RPMI7951 (cell line): ENCODE results near the gene PCSK1. TPM values are rescaled to one million over a fixed set of nuclear protein-coding genes. Genes with fewer than 3 reads are reported as not detected.
A peak's percentile ranks its signal among the peaks of the same experiment; 100 is the strongest.
"Not testable (repeated sequence)": the region's sequence is repeated elsewhere in the genome, so short reads cannot be mapped to it uniquely, and the experiment has no call there.

Experiments used
- DNase-seq: peaks from one replicate; pipeline ENCODE4 v3.0.0-alpha.2; 2012; ENCODE audit warnings: low read depth
- total RNA-seq: library from RNA; depleted of rRNA; stranded (reverse); fragments of >200 nt; shearing (Covaris generic); gene quantifications from 2 replicates; pipeline ENCODE4 v1.2.3, GENCODE V29; 2014

Gene PCSK1
- total RNA-seq, 1 experiment from 2014 or later = 4.6 TPM

DNA sequence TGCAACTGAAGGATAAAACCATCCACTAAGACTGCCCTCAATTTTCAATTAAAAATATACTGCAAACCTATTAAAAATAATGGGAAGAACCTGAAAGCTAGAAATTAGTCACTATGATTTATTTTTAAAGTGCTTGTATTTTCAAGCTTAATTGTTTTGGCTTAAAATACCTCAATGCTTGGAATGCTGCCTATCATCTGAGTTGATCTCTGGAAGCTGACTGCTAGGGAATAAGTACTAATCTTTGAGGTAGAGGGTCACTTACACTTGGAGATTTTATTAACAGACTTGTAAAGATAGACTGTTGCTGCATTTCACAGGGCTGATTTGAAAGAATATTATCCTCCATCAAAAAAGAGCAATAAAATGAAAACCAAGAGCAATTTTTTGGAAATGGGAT is 6.2 kb downstream of the PCSK1 start:
- DNase-seq = peak; percentile 22

DNA sequence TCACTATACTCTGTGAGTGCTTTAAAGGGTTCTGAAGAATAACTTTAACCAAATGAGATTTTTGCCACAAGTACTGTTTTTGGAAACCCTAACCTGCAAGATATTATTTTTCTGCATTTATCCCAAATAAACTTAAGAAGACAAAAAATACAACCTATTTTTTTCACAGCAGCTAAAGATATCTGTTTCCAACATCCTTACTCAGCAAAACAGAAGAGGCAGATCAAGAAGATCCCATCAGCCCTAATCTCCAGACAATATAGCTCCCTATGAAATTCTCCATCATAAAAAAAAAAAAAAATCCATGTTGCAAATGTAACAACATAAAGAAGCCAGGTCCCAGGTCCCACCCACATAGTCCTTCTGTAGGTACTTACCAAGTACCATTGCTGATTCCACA is 7.6 kb downstream of the PCSK1 start:
- DNase-seq = no peak

DNA sequence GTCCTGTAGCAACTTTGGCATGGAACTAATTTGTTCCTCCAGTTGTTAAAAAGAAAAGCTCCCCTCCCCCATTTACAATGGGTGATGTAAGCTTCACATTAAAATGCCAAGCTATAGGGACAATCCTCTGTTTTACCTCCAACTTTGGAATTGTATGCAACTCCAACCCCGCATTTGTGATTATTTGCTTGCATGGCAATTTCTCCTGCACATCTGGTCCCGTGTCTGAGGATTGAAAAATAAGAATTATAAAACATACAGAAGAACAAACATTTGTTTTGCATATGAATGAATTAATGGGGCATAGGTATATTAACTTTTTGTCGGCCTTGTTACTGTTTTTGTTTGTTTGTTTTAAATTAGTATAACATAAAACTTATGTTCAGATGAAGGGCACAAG is 17.2 kb downstream of the PCSK1 start:
- no peak for DNase-seq

DNA sequence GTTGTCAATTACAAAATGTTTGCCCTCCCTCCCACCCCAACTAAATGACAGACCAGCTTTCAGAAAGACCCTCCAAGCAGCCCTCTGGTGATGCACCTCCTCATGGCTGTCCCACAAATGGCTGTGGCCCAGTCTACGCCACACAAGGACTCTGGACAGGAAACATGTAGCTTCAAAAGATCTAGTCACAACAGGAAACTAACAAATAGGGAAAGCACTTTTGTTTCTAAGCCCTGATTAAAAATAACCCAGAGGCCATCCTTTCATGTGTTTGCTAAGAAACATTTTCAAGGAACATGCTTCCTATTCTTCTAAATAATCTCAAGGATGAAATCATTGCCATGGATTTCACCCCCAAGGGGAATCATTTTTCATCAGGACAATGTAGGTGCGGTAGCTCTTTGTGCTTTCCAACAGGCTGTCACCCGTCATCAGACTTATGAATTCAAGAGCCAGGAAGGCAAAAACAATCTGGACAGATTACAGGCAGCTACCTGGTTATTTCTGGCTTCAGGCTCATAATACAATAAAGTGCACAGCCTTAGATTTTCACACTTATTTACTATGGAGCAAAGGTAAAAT is 20.1 kb downstream of the PCSK1 start:
- no peak for DNase-seq

DNA sequence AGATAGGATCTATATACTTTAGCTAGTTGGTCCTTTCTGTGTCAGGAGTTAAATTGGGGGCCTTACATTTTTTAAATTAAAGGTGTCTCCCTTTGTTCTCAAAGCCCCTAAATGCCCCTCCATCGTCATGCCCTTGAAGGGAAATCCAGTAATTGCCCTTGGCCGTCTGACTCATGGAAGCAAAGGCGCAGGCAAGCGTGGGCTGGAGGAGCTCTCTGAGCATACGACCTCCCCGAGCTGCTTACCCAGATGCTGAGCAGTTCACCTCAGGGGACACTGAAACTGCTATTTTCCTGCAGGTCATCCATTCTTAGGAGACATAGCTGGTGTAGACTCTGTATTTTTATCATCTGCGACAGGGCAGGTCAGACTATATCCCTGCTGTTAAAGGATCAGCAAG is 23.0 kb downstream of the PCSK1 start:
- peak; percentile 13 for DNase-seq

DNA sequence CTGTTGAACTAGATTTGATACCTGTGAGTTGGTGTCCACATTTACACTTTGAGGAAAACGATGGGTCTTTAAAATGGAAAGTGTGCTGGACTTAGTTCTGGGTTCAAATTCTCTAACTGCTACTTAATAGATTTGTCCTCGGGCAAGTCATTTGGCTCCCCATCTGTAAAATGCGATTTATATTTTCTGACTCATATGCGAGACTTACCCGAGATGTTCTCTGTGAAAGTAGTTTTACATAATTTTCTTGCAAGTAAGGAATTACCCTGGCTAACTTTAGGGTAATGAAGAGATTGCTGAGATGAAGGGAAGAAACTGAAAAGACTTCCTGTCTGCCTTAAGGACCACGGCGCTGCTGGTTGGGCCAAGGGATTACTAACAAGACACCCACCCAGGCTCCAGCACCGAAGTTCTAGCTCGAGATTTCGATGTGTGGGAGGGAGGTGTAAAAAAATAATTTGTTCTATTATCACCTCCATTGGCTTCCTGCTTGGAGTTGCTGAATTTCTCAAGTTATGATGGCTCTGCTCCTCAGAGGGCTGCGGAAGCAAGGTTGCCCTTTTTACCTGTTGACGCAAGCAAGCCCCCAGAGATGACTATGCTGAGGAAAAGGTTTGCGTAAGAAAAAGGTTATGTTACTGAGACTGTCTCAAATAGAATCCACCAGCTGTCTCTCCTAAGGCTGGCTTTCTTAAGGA is 24.1 kb downstream of the PCSK1 start:
- DNase-seq = peak; percentile 21

DNA sequence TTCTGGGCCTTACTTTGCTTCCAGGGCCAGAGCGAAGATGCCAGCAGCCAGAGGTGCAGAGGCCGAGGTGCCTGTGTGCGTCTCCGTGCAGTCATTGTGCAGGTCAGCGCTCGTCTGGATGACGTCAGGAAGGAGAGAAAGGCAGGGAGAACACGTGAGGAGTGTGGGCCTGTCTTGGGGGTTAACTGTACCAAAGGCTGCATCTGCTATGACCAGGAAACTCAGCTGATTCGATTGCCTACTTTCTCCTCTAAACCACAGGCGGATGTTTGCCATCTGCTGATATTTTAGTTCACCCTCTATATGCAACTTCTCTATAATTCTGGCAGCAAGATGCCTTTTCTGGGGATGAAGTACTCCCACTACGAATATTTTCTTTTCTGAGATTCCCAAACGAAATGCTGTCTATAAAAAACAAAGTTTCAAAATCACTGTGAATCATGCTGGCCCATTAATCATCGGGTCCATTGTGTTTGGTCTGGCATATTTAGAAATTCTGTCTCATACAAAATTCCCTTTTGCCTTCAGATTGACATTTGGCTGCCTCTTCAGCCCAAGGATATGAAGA is 24.8 kb downstream of the PCSK1 start:
- DNase-seq = peak; percentile 80

DNA sequence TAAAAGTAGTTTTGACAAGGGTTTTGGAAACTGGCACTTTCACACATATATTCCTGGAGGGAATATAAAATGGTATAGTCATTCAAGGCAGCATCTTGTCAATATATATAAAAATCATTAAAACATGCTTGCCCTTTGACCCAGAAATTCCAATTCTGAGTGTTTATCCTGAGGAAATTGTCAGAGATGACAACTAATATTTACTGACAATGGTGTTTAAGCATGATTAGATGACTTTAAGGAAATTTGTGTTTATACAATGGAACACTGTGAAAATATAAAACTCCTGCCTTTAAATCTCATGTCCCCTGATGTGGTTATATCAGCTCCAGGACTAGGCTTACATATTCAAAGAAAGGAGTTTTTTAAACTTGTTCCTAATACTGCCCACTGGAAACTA is 25.6 kb downstream of the PCSK1 start:
- DNase-seq = no peak

DNA sequence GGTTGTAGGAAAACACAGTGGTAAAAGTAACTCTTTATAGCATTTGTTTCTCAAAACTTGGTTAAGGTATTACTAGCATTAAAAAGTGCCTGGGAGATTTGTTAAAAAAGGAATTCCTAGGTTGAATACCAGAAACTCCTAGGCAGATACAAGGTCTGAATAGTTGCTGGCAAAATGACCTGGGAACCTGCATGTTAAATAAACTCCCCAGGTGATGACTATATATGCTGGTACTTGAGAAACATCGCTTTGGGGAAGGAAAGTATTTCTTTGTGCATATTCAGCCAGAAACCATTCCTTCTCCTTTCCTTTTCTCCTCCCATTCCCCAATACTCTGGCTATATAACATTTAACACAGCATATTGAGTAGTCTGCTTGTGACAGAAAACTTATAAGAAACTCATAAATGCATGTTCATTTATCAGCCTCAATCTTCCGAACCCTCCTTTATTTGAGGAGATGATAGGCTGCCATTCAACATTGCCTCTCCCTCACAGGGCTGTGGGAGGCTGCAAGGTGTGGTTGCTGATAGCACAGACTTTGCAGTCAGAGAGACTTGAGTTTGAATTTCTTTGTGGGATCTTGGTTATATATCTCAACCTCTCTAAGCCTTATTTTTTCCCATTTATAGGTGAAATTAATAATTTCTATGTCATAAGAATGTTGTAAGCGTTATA is 28.7 kb downstream of the PCSK1 start:
- no peak for DNase-seq

DNA sequence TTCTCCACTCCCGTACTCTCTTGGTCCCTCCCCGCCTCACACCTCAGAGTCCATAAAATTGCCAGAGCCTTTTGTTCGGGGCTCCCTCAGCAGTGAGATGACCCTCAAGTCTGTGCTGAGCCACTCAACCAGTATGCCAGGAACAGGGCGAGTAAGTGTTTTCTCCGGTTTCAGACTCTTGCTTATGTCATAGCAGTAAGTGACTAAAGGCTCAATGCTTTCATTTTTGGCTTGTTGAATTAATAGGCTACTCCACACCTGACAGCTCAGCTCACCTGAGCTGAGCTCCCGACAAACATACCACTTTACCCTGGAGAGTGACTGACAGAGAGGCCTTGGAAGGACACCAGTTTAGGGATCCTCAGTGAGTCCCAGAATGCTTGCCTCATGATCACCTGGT is 30.5 kb downstream of the PCSK1 start:
- DNase-seq = no peak

DNA sequence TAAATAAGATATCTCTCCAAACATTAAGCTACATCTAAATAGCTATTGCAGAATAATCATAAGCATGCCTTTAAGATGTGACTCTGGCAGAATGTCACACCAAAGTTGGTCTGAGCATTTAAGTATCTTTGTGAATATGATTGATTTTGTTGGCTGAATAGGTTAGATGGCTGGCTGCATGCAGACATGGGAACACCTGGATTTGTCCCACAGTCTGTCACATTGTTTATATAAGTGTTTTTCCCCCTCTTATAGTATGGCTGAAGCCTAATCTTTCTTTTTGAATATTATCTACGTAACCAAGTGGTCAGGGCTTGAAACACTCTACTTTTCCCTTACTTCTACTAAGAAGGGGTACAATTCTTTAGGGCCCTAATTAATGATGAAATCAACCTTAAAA is 36.2 kb downstream of the PCSK1 start:
- no peak for DNase-seq

DNA sequence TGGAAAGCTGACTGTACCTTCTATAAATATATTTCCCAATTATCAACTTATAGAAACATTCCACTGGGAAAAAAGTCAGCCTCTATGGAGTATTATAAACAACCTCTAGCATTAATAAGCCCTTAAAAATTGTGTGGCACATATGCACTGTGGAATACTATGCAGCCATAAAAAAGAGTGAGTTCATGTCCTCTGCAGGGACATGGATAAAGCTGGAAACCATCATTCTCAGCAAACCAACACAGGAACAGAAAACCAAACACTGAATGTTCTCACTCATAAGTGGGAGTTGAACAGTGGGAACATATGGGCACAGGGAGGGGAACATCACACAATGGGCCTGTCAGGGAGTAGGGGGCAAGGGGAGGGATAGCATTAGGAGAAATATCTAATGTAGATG is 37.8 kb downstream of the PCSK1 start:
- DNase-seq = not testable (repeated sequence)

DNA sequence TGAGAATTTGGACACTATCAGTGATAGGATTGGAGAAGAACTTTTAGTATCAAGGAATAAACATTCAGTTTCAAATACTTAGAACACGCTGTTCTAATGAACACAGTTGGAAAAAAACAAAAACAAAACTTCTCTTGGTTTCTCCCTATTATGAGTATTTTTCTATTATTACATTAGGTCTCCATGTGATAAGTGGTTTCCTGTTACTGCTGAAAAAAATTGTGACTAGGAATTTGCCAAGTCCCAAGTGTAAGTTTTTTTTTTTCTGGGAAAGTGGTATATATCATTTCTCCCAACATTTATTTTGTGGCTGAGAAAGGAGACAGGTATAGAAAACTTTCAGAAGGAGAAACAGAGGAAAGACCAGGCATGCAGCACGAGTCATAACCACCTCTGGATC is 41.1 kb downstream of the PCSK1 start:
- no peak for DNase-seq

DNA sequence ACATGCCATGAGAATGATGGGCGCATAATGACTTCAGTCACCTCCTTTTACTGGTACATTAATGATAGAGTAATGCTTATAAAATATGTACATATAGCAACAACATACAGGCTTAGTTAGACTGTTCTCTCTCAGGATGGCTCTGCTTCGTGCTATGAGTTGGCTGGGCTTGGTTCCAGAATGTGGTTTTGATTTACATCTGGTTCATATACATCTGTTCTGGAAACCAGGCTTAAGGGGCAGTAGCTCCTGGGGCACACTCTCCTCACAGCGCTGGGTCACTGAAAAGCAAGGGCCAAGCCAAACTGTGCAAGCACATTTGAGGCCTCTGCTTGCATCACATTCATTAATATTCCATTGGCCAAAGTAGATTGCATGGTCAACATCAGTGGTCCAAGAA is 44.9 kb downstream of the PCSK1 start:
- DNase-seq = peak; percentile 68

DNA sequence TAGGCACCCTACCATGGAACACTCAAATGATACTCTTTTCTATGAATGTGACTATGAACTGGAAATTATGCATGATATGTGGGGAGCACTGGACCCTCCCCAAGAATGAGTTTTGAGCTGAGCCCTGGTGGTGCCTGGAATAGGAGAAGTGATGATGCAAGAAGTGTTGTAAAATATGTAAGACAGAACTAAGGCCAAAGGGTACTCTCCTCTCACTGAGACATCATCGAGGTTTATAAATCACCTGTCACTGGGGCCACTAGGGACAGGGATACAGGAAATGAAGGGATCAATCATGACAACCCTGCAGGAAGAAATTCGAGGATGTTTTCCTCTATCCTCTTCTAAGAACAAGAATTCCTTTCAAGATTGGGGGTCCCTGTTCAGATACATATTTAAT is 45.4 kb downstream of the PCSK1 start:
- no peak for DNase-seq

DNA sequence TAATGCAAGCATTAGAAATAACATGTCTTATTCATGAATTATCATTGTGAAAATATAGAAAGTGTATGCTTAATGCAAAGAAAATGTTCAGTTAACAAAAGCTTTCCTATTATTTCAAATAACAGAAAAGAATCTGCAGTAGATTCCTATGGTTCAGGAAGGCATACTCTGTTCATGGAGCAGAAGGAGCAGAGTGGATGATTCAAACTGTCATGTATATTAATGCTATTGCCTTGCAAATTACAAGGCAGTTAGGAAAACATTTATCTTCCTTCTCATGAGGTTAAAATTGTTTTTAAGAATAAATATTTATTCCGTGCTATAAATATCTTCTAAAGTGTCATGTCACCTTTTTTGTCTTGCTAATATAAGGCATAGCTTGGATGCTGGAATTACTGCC is 47.5 kb downstream of the PCSK1 start:
- DNase-seq = no peak

DNA sequence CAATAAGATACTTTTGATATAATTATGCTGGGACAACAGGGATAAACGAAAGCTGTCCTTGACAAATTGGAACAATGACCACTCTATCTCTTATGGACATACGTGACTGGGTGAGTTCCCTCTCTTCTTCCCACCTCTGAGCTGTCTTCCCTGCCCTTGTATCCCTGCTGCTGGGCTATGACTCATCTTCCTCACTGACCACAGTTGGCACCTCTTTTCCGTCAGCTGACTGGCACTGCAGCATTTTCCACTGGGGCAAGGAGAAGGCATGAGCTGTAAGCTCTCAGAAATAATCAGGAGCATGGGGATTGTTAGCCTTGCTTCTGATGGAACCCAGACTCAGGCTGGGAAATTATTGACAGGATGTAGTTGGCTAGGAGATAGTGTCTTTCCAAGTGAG is 48.7 kb downstream of the PCSK1 start:
- DNase-seq = peak; percentile 89

DNA sequence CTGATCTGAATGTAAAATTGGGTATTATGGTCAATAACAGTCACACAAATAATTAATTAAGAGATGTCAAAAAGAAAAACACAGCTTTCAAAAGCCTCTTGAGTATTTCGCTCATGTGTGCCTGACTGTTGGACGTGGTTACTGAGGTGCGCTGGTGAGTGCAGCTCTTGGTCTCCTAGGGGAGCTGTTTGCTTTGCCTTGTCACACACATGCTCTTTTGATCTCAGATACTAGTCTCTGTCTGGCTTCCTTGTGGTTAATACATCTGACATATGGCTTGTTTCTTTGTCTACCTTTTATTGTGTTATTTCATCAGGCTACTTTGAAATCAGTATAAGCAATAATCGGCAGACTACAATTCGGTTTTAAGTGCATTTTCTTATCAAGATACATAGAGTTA is 51.5 kb downstream of the PCSK1 start:
- DNase-seq = no peak

DNA sequence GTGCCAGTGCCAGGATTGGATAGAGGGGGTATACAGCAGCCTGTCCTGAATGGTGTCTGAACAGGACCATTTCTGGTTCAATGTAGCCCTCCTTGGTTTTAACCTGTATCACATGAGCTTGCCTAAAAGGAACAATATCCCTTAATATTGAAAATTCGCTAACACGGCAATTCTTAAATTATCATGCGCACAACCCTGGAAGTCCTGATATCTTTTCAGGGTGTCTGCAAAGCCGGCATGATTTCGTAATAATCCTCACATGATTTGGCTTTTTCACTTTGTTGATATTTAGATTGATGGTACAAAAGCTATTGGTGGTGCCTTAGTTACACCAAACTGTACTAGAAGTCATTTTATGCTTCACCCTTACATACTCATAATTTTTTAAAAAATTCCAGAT is 53.2 kb downstream of the PCSK1 start:
- no peak for DNase-seq

DNA sequence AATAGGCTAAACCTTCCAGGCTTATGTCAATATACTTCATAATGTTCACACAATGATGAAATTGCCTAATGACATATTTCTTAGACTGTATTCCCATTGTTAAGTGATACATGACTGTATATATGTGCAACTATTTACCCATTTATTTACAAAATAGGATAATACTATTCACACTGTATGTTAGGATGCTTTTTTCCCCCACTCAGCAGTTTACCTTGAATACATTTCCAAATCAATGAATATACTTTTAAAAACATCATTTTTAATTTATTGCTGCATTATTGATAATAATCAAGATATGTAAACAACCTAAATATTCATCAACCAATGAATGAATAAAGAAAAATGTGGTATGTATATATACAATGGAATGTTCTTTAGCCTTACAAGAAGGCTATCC is 55.5 kb downstream of the PCSK1 start:
- no peak for DNase-seq

DNA sequence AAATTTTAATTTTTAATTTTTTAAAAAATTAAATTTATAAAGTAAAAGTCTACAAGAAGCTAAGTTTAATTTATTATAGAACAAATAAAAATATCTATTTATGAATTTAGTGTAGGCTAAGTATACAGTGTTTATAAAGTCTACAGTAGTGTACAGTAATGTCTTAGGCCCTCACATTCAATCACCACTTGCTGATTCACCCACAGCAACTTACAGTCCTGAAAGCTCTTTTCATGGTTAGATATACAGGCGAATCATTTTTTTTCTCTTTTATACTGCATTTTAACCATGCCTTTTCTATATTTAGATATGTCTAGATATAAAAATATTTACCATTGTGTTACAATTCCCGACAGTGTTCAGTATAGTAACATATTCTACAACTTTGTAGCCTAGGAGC is 55.9 kb downstream of the PCSK1 start:
- no peak for DNase-seq

DNA sequence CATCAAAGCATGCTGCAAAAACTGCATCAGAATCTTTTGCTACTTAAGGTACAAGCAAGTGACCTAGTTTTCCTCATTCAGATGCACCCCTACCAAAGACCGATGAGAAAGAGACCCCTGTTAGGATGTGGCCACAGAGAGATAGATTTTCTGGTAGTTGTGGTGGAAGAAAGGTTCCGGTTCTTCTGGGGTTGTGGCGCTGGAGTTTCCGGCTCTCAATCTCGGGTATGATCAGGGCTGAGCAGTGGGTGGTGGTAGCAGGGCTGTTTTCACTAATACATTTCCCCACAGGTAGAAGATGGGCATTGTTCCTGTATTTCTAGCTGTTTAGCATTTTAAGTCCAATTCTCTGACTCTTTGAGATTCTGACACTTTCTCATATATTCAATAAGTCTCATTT is 58.4 kb downstream of the PCSK1 start:
- no peak for DNase-seq

DNA sequence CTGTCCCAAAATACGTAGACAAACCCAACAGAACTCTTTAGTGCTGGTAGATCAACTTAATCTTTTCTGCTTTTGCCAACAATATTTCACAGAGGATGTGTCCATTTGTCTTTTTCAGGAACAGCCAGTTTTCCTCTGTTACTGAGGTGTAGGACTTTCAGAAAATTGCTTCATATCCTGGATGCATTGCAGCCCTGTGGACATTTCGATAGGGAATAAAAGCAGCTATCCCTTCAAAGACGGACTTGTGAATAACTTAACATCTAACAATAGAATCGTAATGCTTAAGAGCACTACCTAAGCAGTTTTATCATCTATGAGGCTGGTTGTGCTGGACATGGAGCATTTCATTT is 59.7 kb downstream of the PCSK1 start:
- DNase-seq = no peak
